OCI-LY1 (cell line): Measurements from ENCODE around the gene ALDH3B1.

ENCODE experiments used
- H2AFZ ChIP-seq: fragments of 200-600 bp; sonication (generic), shearing (Covaris generic); 2 replicates; pipeline ENCODE4 v1.6.0; 2014; ENCODE audit warnings: antibody characterized with exemption, mild to moderate bottlenecking, low read length
- H3F3A ChIP-seq: fragments of 200-600 bp; sonication (generic), shearing (Covaris generic); 2 replicates; pipeline ENCODE4 v1.6.0; 2014; ENCODE audit warnings: mild to moderate bottlenecking, antibody characterized with exemption, low read length, moderate library complexity; ENCODE audit not compliant: insufficient read depth
- H3K27ac ChIP-seq: fragments of 200-600 bp; sonication (generic); 2 replicates; pipeline ENCODE4 v1.5.1; 2014; ENCODE audit warnings: low read length, mixed run types, mild to moderate bottlenecking, low read depth; ENCODE audit not compliant: poor library complexity, severe bottlenecking
- H3K27me3 ChIP-seq: fragments of 200-600 bp; sonication (generic); 2 replicates; pipeline ENCODE4 v1.6.0; 2014; ENCODE audit warnings: antibody characterized with exemption, mild to moderate bottlenecking, low read length, moderate library complexity; ENCODE audit not compliant: insufficient read depth
- H3K36me3 ChIP-seq: fragments of 200-600 bp; sonication (generic); 2 replicates; pipeline ENCODE4 v1.6.1; 2014; ENCODE audit warnings: mild to moderate bottlenecking, antibody characterized with exemption, low read length, moderate library complexity, mixed read lengths; ENCODE audit not compliant: insufficient read depth
- H3K4me1 ChIP-seq: fragments of 200-600 bp; sonication (generic); 2 replicates; pipeline ENCODE4 v1.5.1; 2014; ENCODE audit warnings: mild to moderate bottlenecking, low read length, moderate library complexity; ENCODE audit not compliant: insufficient read depth, severe bottlenecking
- H3K4me2 ChIP-seq: fragments of 200-600 bp; sonication (generic), shearing (Covaris generic); 2 replicates; pipeline ENCODE4 v1.6.1; 2014; ENCODE audit warnings: low read length
- H3K4me3 ChIP-seq: fragments of 200-600 bp; sonication (generic); 2 replicates; pipeline ENCODE4 v1.5.1; 2014; ENCODE audit warnings: low read length, low read depth, mild to moderate bottlenecking, mixed read lengths; ENCODE audit not compliant: poor library complexity, severe bottlenecking
- H3K79me2 ChIP-seq: fragments of 200-600 bp; shearing (Covaris generic); 2 replicates; pipeline ENCODE4 v1.6.1; 2016; ENCODE audit warnings: mixed run types, low read length, mixed read lengths; ENCODE audit not compliant: insufficient read depth
- H3K9ac ChIP-seq: fragments of 200-600 bp; sonication (generic), shearing (Covaris generic); 2 replicates; pipeline ENCODE4 v1.6.1; 2014; ENCODE audit warnings: mild to moderate bottlenecking, low read length, mixed read lengths
- H3K9me2 ChIP-seq: fragments of 200-600 bp; sonication (generic), shearing (Covaris generic); 2 replicates; pipeline ENCODE4 v1.6.1; 2014; ENCODE audit warnings: low read depth, mild to moderate bottlenecking, low read length, mixed read lengths
- H3K9me3 ChIP-seq: fragments of 200-600 bp; shearing (Covaris generic); 2 replicates; pipeline ENCODE4 v1.6.1; 2014; ENCODE audit warnings: low read length, mixed read lengths
- H4K20me1 ChIP-seq: fragments of 200-600 bp; sonication (generic), shearing (Covaris generic); 2 replicates; pipeline ENCODE4 v1.6.0; 2016; ENCODE audit warnings: mild to moderate bottlenecking, low read length; ENCODE audit not compliant: insufficient read depth
- CTCF ChIP-seq: fragments of 200-600 bp; sonication (generic), shearing (Covaris generic); IDR thresholded peaks from 2 replicates; pipeline ENCODE4 v1.5.1; 2017; ENCODE audit warnings: mild to moderate bottlenecking, antibody characterized with exemption, low read length, moderate library complexity, mixed read lengths
- EZH2 ChIP-seq: fragments of 200-600 bp; sonication (generic), shearing (Covaris generic); IDR thresholded peaks from 2 replicates; pipeline ENCODE4 v1.8.0; 2017; ENCODE audit warnings: borderline replicate concordance, mixed run types, mild to moderate bottlenecking, antibody characterized with exemption, low read length, moderate library complexity, mixed read lengths

ALDH3B1 gene

GRCh38 chr11:68016161-68016903 is 6.2 kb downstream of the ALDH3B1 start:
- H3K9me2 ChIP-seq, result no peaks in the 10 kb centered on the region
- H2AFZ ChIP-seq, result no peak overlapping the region
- no peak overlapping the region for H3K9ac ChIP-seq
- H3K4me2 ChIP-seq, result no peak overlapping the region
- TF ChIP-seq EZH2, result no peak
- no peak for TF ChIP-seq CTCF
- H3K79me2 ChIP-seq, result no peaks in the 10 kb centered on the region
- H3K27me3 ChIP-seq, result peaks cover 5% of the 10 kb centered on the region
- H3K4me3 ChIP-seq, result no peak overlapping the region
- no peaks in the 10 kb centered on the region for H3K36me3 ChIP-seq
- no peak overlapping the region for H3K27ac ChIP-seq
- no peaks in the 10 kb centered on the region for H3K9me3 ChIP-seq
- no peaks in the 10 kb centered on the region for H3F3A ChIP-seq
- H4K20me1 ChIP-seq, result no peaks in the 10 kb centered on the region
- no peaks in the 10 kb centered on the region for H3K4me1 ChIP-seq

- H3K4me1 ChIP-seq, result no peaks in the 10 kb centered on the region
- no peak for TF ChIP-seq EZH2
- no peak for TF ChIP-seq CTCF
- no peak overlapping the region for H3K4me3 ChIP-seq
- no peaks in the 10 kb centered on the region for H3F3A ChIP-seq
- no peaks in the 10 kb centered on the region for H3K79me2 ChIP-seq
- no peaks in the 10 kb centered on the region for H4K20me1 ChIP-seq
- H3K36me3 ChIP-seq, result no peaks in the 10 kb centered on the region
- no peak overlapping the region for H3K27ac ChIP-seq
- no peak overlapping the region for H3K4me2 ChIP-seq
- H3K9me3 ChIP-seq, result no peaks in the 10 kb centered on the region
- no peak overlapping the region for H2AFZ ChIP-seq
- peaks cover 5% of the 10 kb centered on the region for H3K27me3 ChIP-seq
- H3K9me2 ChIP-seq, result no peaks in the 10 kb centered on the region
- H3K9ac ChIP-seq, result no peak overlapping the region
Measured at GRCh38 chr11:68016904-68017817, 7.0 kb downstream of the ALDH3B1 start.

GRCh38 chr11:68017980-68018729 is 8.0 kb downstream of the ALDH3B1 start:
- H3F3A ChIP-seq, result no peaks in the 10 kb centered on the region
- TF ChIP-seq EZH2 (no peak), CTCF (no peak)
- H3K4me2 ChIP-seq, result no peak overlapping the region
- H3K4me1 ChIP-seq, result no peaks in the 10 kb centered on the region
- H3K9me3 ChIP-seq, result no peaks in the 10 kb centered on the region
- H3K79me2 ChIP-seq, result no peaks in the 10 kb centered on the region
- no peaks in the 10 kb centered on the region for H3K9me2 ChIP-seq
- H2AFZ ChIP-seq, result no peak overlapping the region
- no peaks in the 10 kb centered on the region for H3K36me3 ChIP-seq
- H3K27ac ChIP-seq, result no peak overlapping the region
- H3K9ac ChIP-seq, result no peak overlapping the region
- peaks cover 5% of the 10 kb centered on the region for H3K27me3 ChIP-seq
- H3K4me3 ChIP-seq, result no peak overlapping the region
- H4K20me1 ChIP-seq, result no peaks in the 10 kb centered on the region
